ENCODE data around the gene TF.

TF gene

GRCh38 chr3:133788024-133788423 is 41.8 kb downstream of the TF start:
- no peak overlapping the region for H3K4me3 ChIP-seq (replicated peaks; ENCODE audit: low read depth, low read length)
- no peak for TF ChIP-seq CTCF (IDR thresholded peaks at IDR 0.05; ENCODE audit: low read length, missing control alignments)
- no peak for DNase-seq (ENCODE audit: low read depth)

- TF ChIP-seq CTCF (IDR thresholded peaks at IDR 0.05; ENCODE audit: low read length, missing control alignments), result no peak
- peak; percentile 14 for DNase-seq (ENCODE audit: low read depth)
- H3K4me3 ChIP-seq (replicated peaks; ENCODE audit: low read depth, low read length), result no peak overlapping the region
These were observed 46.1 kb downstream of the TF start for GRCh38 chr3:133792171-133792763.

GRCh38 chr3:133797396-133798105 is 51.4 kb downstream of the TF start:
- H3K4me3 ChIP-seq (replicated peaks; ENCODE audit: low read depth, low read length), result no peak overlapping the region
- DNase-seq (ENCODE audit: low read depth), result no peak
- TF ChIP-seq CTCF (IDR thresholded peaks at IDR 0.05; ENCODE audit: low read length, missing control alignments), result no peak

- no peak overlapping the region for H3K4me3 ChIP-seq (replicated peaks; ENCODE audit: low read depth, low read length)
- DNase-seq (ENCODE audit: low read depth), result peak; percentile 35
- no peak for TF ChIP-seq CTCF (IDR thresholded peaks at IDR 0.05; ENCODE audit: low read length, missing control alignments)
These were observed 53.8 kb downstream of the TF start for GRCh38 chr3:133799794-133800585.

GRCh38 chr3:133803469-133803868 is 57.3 kb downstream of the TF start:
- no peak overlapping the region for H3K4me3 ChIP-seq (replicated peaks; ENCODE audit: low read depth, low read length)
- TF ChIP-seq CTCF (IDR thresholded peaks at IDR 0.05; ENCODE audit: low read length, missing control alignments), result no peak
- no peak for DNase-seq (ENCODE audit: low read depth)

- no peak for DNase-seq (ENCODE audit: low read depth)
- TF ChIP-seq CTCF (IDR thresholded peaks at IDR 0.05; ENCODE audit: low read length, missing control alignments), result no peak
- no peak overlapping the region for H3K4me3 ChIP-seq (replicated peaks; ENCODE audit: low read depth, low read length)
These were observed 58.7 kb downstream of the TF start for GRCh38 chr3:133804896-133805295.
